GM21360 (cell line): ENCODE data around the gene TBCB.
"Not testable (repeated sequence)": the region's sequence is repeated elsewhere in the genome, so short reads cannot be mapped to it uniquely, and the experiment has no call there.

ENCODE experiments used
- ATAC-seq: cut with Tn5 transposase; IDR thresholded peaks from one replicate; pipeline ENCODE4 v1.9.1; 2021; ENCODE audit warnings: mild to moderate bottlenecking, moderate library complexity; ENCODE audit not compliant: unreplicated experiment

The TBCB gene

GRCh38 chr19:36115453-36116343 is at the start of gene TBCB:
Gene TBCB (plus strand): TSS chr19:36115468. CDS start chr19:36115561, 93 bp downstream.
- ATAC-seq, result no peak

- ATAC-seq, result no peak
Observed at GRCh38 chr19:36067681-36068080, 47.6 kb upstream of the TBCB start.

- not testable (repeated sequence) for ATAC-seq
Observed at GRCh38 chr19:36068810-36069499, 46.3 kb upstream of the TBCB start.

- ATAC-seq, result no peak
Observed at GRCh38 chr19:36072081-36072480, 43.2 kb upstream of the TBCB start.

GRCh38 chr19:36073121-36073876 is 42.0 kb upstream of the TBCB start:
- ATAC-seq, result no peak

- no peak for ATAC-seq
Observed at GRCh38 chr19:36079389-36079945, 35.8 kb upstream of the TBCB start.

GRCh38 chr19:36081385-36081784 is 33.9 kb upstream of the TBCB start:
- ATAC-seq, result no peak

GRCh38 chr19:36081894-36082293 is 33.4 kb upstream of the TBCB start:
- no peak for ATAC-seq

- no peak for ATAC-seq
Observed at GRCh38 chr19:36082916-36083315, 32.4 kb upstream of the TBCB start.

GRCh38 chr19:36084231-36085009 is 30.8 kb upstream of the TBCB start:
- ATAC-seq, result no peak

- ATAC-seq, result no peak
Observed at GRCh38 chr19:36086326-36086725, 28.9 kb upstream of the TBCB start.

GRCh38 chr19:36089847-36090246 is 25.4 kb upstream of the TBCB start:
- ATAC-seq, result no peak

- no peak for ATAC-seq
Observed at GRCh38 chr19:36090910-36091695, 24.2 kb upstream of the TBCB start.

GRCh38 chr19:36092566-36092965 is 22.7 kb upstream of the TBCB start:
- no peak for ATAC-seq

GRCh38 chr19:36093146-36093662 is 22.1 kb upstream of the TBCB start:
- peak; percentile 62 for ATAC-seq

GRCh38 chr19:36093687-36094086 is 21.6 kb upstream of the TBCB start:
- ATAC-seq, result no peak

- ATAC-seq, result no peak
Observed at GRCh38 chr19:36097036-36097435, 18.2 kb upstream of the TBCB start.

- ATAC-seq, result no peak
Observed at GRCh38 chr19:36099166-36099785, 16.0 kb upstream of the TBCB start.

GRCh38 chr19:36100476-36100875 is 14.8 kb upstream of the TBCB start:
- ATAC-seq, result no peak
